Renal cortex interstitium (tissue), 11 donors: ENCODE measurements around the gene LIN52. TPM values are rescaled to one million over a fixed set of nuclear protein-coding genes. Genes with fewer than 3 reads are reported as not detected.

Experiments
- DNase-seq, 11 donors: peaks; one replicate each; pipeline ENCODE4 v3.0.0-alpha.2; 2013; ENCODE audit warnings: low read depth in 9 of 11, low spot score in 4 of 11; ENCODE audit errors: extremely low read depth in 1 of 11
- polyA plus RNA-seq, 3 donors: library from polyadenylated mRNA; unstranded; fragments of 120-200 nt; gene quantifications; one replicate each; pipeline ENCODE4 v1.2.1, GENCODE V29; 2013; ENCODE audit not compliant: insufficient read length in 3 of 3

The LIN52 gene
- polyA plus RNA-seq, 3 donors, result 17.1 to 22.1 (median 19.0) TPM

GRCh38 chr14:74213907-74214803, 129.4 kb downstream of the LIN52 start:
- no peak for DNase-seq

GRCh38 chr14:74216671-74217070, 131.9 kb downstream of the LIN52 start:
- no peak for DNase-seq

GRCh38 chr14:74217672-74218448, 133.1 kb downstream of the LIN52 start:
- DNase-seq, result peak in 8 of 11 donors; percentile 29 to 58 (median 49)

- no peak for DNase-seq
These were observed 133.7 kb downstream of the LIN52 start for GRCh38 chr14:74218462-74218861.

- DNase-seq, result no peak
These were observed 134.8 kb downstream of the LIN52 start for GRCh38 chr14:74219277-74220205.

- DNase-seq, result no peak
These were observed 136.2 kb downstream of the LIN52 start for GRCh38 chr14:74220991-74221390.

GRCh38 chr14:74221741-74222140, 137.0 kb downstream of the LIN52 start:
- DNase-seq, result no peak

GRCh38 chr14:74223016-74223415, 138.3 kb downstream of the LIN52 start:
- DNase-seq, result no peak

- DNase-seq, result no peak
These were observed 147.0 kb downstream of the LIN52 start for GRCh38 chr14:74231784-74232183.

- DNase-seq, result no peak
These were observed 150.3 kb downstream of the LIN52 start for GRCh38 chr14:74235017-74235416.

GRCh38 chr14:74237441-74237840, 152.7 kb downstream of the LIN52 start:
- DNase-seq, result no peak

- DNase-seq, result no peak
These were observed 154.5 kb downstream of the LIN52 start, which contains the start of gene VSX2 for GRCh38 chr14:74238974-74239847. Gene VSX2, plus strand, starts transcription at chr14:74239449. Its CDS starts 113 bp downstream, at chr14:74239562.

GRCh38 chr14:74239848-74240793, 155.4 kb downstream of the LIN52 start:
- DNase-seq, result no peak

GRCh38 chr14:74240794-74241651, 156.3 kb downstream of the LIN52 start:
- DNase-seq, result no peak

GRCh38 chr14:74241652-74242017, 156.9 kb downstream of the LIN52 start:
- DNase-seq, result no peak
